A549 (cell line): Measurements from ENCODE around the gene PRUNE2. TPM values are rescaled to one million over a fixed set of nuclear protein-coding genes. Genes with fewer than 3 reads are reported as not detected.

Experiments
- ATAC-seq, 2 experiments: fragments of 200-7000 bp in 1 of 2; fragments of >200 bp in 1 of 2; cut with Nextera tagmentation in 1 of 2; cut with Tn5 transposase in 1 of 2; 3 replicates each; pipeline versions ENCODE4 v1.8.0 to v1.9.1; 2018 to 2020; ENCODE audit warnings: mild to moderate bottlenecking in 1 of 2, moderate library complexity in 1 of 2
- CTCF ChIA-PET: fragments of 300-600 bp; sonication (Branson Sonifier 250); formaldehyde crosslinking; extraction: SDS; loops from one replicate; lab custom pipeline; 2021; ENCODE audit warnings: antibody characterized with exemption, inconsistent platforms; lab: Yijun Ruan, JAX
- POLR2A ChIA-PET: fragments of 350-600 bp; formaldehyde crosslinking; extraction: SDS; loops from one replicate; lab custom pipeline; 2021; ENCODE audit warnings: antibody characterized with exemption, inconsistent platforms; lab: Yijun Ruan, JAX
- DNase-seq, 2 experiments: peaks; one replicate each; pipeline versions ENCODE4 v3.0.0 to v3.0.0-alpha.2; 2011 to 2016; ENCODE audit warnings: low read depth in 1 of 2, low spot score in 1 of 2
- FAIRE-seq: peaks from 2 replicates; lab custom pipeline; 2011; peaks lifted over from hg19 to GRCh38; lab: Jason Lieb, UNC
- H3K27ac ChIP-seq, 2 experiments: fragments of >200 bp; sonication (Bioruptor Twin); formaldehyde crosslinking; 3 replicates each; pipeline ENCODE4 v1.5.1; 2016 to 2017
- H3K4me1 ChIP-seq: fragments of >200 bp; sonication (Bioruptor Twin); formaldehyde crosslinking; 3 replicates; pipeline ENCODE4 v1.6.1; 2016
- H3K4me2 ChIP-seq: fragments of >200 bp; sonication (Bioruptor Twin); formaldehyde crosslinking; 3 replicates; pipeline ENCODE4 v1.6.1; 2016
- H3K4me3 ChIP-seq: fragments of >200 bp; sonication (Bioruptor Twin); formaldehyde crosslinking; 3 replicates; pipeline ENCODE4 v1.5.1; 2016
- H3K9me3 ChIP-seq: fragments of >200 bp; sonication (Bioruptor Twin); formaldehyde crosslinking; 3 replicates; pipeline ENCODE4 v1.6.1; 2016
- BHLHE40 ChIP-seq: IDR thresholded peaks from 2 replicates; pipeline ENCODE4 v1.6.1; 2012; ENCODE audit warnings: low read depth, low read length, inconsistent platforms
- CEBPB ChIP-seq, 2 experiments: fragments of >200 bp in 1 of 2; sonication (Bioruptor Twin) in 1 of 2; formaldehyde crosslinking in 1 of 2; IDR thresholded peaks; 2 replicates each; pipeline ENCODE4 v1.6.1; 2012 to 2016
- CHD4 ChIP-seq: fragments of 200-600 bp; sonication (generic); IDR thresholded peaks from 2 replicates; pipeline ENCODE4 v1.6.1; 2016; ENCODE audit warnings: antibody characterized with exemption, mild to moderate bottlenecking, borderline replicate concordance
- EHF ChIP-seq: fragments of 250-450 bp; sonication (Bioruptor Pico); IDR thresholded peaks from 2 replicates; pipeline ENCODE4 v1.5.0; 2020; ENCODE audit warnings: mild to moderate bottlenecking
- EHMT2 ChIP-seq: fragments of 200-600 bp; sonication (generic); IDR thresholded peaks from 2 replicates; pipeline ENCODE4 v1.6.1; 2016; ENCODE audit warnings: antibody characterized with exemption, low read depth, mild to moderate bottlenecking, moderate library complexity
- EP300 ChIP-seq, 2 experiments: fragments of >200 bp; sonication (Bioruptor Twin); formaldehyde crosslinking; IDR thresholded peaks; 2 replicates in 1 of 2; 3 replicates in 1 of 2; pipeline ENCODE4 v1.6.1; 2016 to 2017
- FOSB ChIP-seq: fragments of 250-450 bp; sonication (Bioruptor Pico); IDR thresholded peaks from 2 replicates; pipeline ENCODE4 v1.5.0; 2020; ENCODE audit warnings: mild to moderate bottlenecking, moderate library complexity
- FOSL2 ChIP-seq, 2 experiments: fragments of 450-650 bp in 1 of 2; fragments of >200 bp in 1 of 2; sonication (Bioruptor Twin) in 1 of 2; formaldehyde crosslinking; IDR thresholded peaks; 2 replicates each; pipeline versions ENCODE4 v1.5.0 to v1.6.1; 2016 to 2020; ENCODE audit warnings: mild to moderate bottlenecking in 1 of 2, moderate library complexity in 1 of 2
- HOXA7 ChIP-seq: fragments of 250-450 bp; sonication (Bioruptor Pico); IDR thresholded peaks from 2 replicates; pipeline ENCODE4 v1.5.0; 2020; ENCODE audit warnings: mild to moderate bottlenecking, moderate library complexity
- HOXB13 ChIP-seq: fragments of 250-450 bp; sonication (Bioruptor Pico); IDR thresholded peaks from 2 replicates; pipeline ENCODE4 v1.5.0; 2020; ENCODE audit warnings: low read depth, mild to moderate bottlenecking, moderate library complexity
- HOXB5 ChIP-seq: fragments of 250-450 bp; sonication (Bioruptor Pico); IDR thresholded peaks from 2 replicates; pipeline ENCODE4 v1.5.0; 2020; ENCODE audit warnings: mild to moderate bottlenecking, moderate library complexity
- KDM1A ChIP-seq: fragments of 200-600 bp; sonication (generic); IDR thresholded peaks from 2 replicates; pipeline ENCODE4 v1.6.1; 2016; ENCODE audit warnings: low read depth, mild to moderate bottlenecking
- KDM5A ChIP-seq: fragments of 200-600 bp; sonication (generic); IDR thresholded peaks from 2 replicates; pipeline ENCODE4 v1.6.1; 2016; ENCODE audit warnings: antibody characterized with exemption, mild to moderate bottlenecking
- MAFK ChIP-seq: fragments of 450-650 bp; IDR thresholded peaks from 2 replicates; pipeline ENCODE4 v1.6.1; 2014; ENCODE audit not compliant: partially characterized antibody
- MAZ ChIP-seq: fragments of 150-350 bp; IDR thresholded peaks from 2 replicates; pipeline ENCODE4 v1.6.1; 2014; ENCODE audit warnings: antibody characterized with exemption, low read depth, low read length, borderline replicate concordance
- PHF8 ChIP-seq: fragments of 200-600 bp; sonication (generic); IDR thresholded peaks from 2 replicates; pipeline ENCODE4 v1.6.1; 2016; ENCODE audit warnings: low read depth, mild to moderate bottlenecking, antibody characterized with exemption, moderate library complexity, borderline replicate concordance
- POLR2A ChIP-seq: IDR thresholded peaks from 2 replicates; pipeline ENCODE4 v1.6.1; 2012; ENCODE audit warnings: mild to moderate bottlenecking, low read length
- RAD21 ChIP-seq, 2 experiments: fragments of >200 bp in 1 of 2; sonication (Bioruptor Twin) in 1 of 2; formaldehyde crosslinking in 1 of 2; IDR thresholded peaks in 1 of 2; conservative IDR thresholded peaks in 1 of 2; 2 replicates in 1 of 2; 3 replicates in 1 of 2; pipeline ENCODE4 v1.6.1; 2012 to 2018; ENCODE audit warnings: inconsistent platforms in 1 of 2
- TP53 ChIP-seq: fragments of 250-450 bp; sonication (Bioruptor Pico); IDR thresholded peaks from 2 replicates; pipeline ENCODE4 v1.5.0; 2021; ENCODE audit warnings: mild to moderate bottlenecking, moderate library complexity
- ZC3H11A ChIP-seq: fragments of 450-650 bp; IDR thresholded peaks from 2 replicates; pipeline ENCODE4 v1.6.1; 2014; ENCODE audit warnings: antibody characterized with exemption, mild to moderate bottlenecking
- ZNF302 ChIP-seq: fragments of 250-450 bp; sonication (Bioruptor Pico); IDR thresholded peaks from 2 replicates; pipeline ENCODE4 v1.9.0; 2021; ENCODE audit warnings: inconsistent platforms, mild to moderate bottlenecking, moderate library complexity
- ZSCAN20 ChIP-seq: fragments of 250-450 bp; sonication (Bioruptor Pico); IDR thresholded peaks from 2 replicates; pipeline ENCODE4 v1.8.0; 2022; ENCODE audit warnings: mild to moderate bottlenecking, moderate library complexity
- WGBS: methylation state at CpG from one replicate; pipeline ENCODE4 v1.1.6; 2017; ENCODE audit errors: missing lambda C conversion rate; 5-methylcytosine and 5-hydroxymethylcytosine counted together
- polyA plus RNA-seq, 4 experiments: library from polyadenylated mRNA; depleted of rRNA in 3 of 4; stranded (reverse); fragments of >200 nt; fragmentation: RNase III in 1 of 4; extraction: RNeasy Plus Mini Kit Qiagen cat#74134 plus additional on column Dnase treatment in 1 of 4; gene quantifications; 2 replicates in 3 of 4; 3 replicates in 1 of 4; pipeline ENCODE4 v1.2.3, GENCODE V29; 2011 to 2017
- TF ChIP-seq, protein P1 (sequence below): fragments of >200 bp; sonication (Bioruptor Twin); formaldehyde crosslinking; IDR thresholded peaks from 3 replicates; pipeline ENCODE4 v1.5.1; 2016
- TF ChIP-seq, protein P2 (sequence below): fragments of >200 bp; sonication (Bioruptor Twin); formaldehyde crosslinking; IDR thresholded peaks from 3 replicates; pipeline ENCODE4 v1.6.1; 2016
- TF ChIP-seq, protein P3 (sequence below): IDR thresholded peaks from 2 replicates; pipeline ENCODE4 v1.6.1; 2012
- TF ChIP-seq, protein P4 (sequence below): fragments of 250-450 bp; sonication (Bioruptor Pico); IDR thresholded peaks from 2 replicates; pipeline ENCODE4 v1.5.0; 2020; ENCODE audit warnings: low read depth, mild to moderate bottlenecking, moderate library complexity
- TF ChIP-seq, protein P5 (sequence below): fragments of >200 bp; sonication (Bioruptor Twin); formaldehyde crosslinking; IDR thresholded peaks from 2 replicates; pipeline ENCODE4 v1.6.1; 2016
- TF ChIP-seq, protein P6 (sequence below): IDR thresholded peaks from 2 replicates; pipeline ENCODE4 v1.6.1; 2012

Gene PRUNE2
- polyA plus RNA-seq, 2 of the 4 experiments (the other 2 are of a cell fraction) = 0.04 TPM; not detected in 1

DNA sequence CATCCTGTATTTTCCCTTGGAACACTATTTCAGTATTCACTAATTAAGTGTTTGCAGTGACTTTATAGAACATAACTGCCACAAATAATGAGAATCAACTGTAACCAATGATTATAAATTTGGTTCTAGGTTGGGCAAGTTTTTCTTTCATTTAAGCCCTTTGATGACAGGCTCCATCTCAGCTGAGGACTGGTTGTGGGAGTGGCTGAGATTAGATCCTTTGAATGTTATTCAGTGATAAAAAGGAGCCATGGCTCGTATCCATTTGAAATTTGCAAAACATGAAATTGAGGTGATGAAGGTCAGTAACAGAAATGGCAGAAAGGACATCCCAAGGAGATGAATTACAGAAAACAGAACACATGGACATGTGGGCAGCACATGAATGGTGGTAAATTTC lies 279.8 kb downstream of the PRUNE2 start:
- no peak for DNase-seq
- H3K4me3 ChIP-seq = no peak overlapping the region
- H3K4me2 ChIP-seq = no peak overlapping the region
- TF ChIP-seq PHF8 (no peak), CHD4 (no peak), HOXA7 (CRISPR knock-in tag) (no peak), ZC3H11A (no peak), KDM5A (no peak)
- TF ChIP-seq, protein P1, sequence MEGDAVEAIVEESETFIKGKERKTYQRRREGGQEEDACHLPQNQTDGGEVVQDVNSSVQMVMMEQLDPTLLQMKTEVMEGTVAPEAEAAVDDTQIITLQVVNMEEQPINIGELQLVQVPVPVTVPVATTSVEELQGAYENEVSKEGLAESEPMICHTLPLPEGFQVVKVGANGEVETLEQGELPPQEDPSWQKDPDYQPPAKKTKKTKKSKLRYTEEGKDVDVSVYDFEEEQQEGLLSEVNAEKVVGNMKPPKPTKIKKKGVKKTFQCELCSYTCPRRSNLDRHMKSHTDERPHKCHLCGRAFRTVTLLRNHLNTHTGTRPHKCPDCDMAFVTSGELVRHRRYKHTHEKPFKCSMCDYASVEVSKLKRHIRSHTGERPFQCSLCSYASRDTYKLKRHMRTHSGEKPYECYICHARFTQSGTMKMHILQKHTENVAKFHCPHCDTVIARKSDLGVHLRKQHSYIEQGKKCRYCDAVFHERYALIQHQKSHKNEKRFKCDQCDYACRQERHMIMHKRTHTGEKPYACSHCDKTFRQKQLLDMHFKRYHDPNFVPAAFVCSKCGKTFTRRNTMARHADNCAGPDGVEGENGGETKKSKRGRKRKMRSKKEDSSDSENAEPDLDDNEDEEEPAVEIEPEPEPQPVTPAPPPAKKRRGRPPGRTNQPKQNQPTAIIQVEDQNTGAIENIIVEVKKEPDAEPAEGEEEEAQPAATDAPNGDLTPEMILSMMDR = no peak
- H3K9me3 ChIP-seq = no peaks in the 10 kb centered on the region
- H3K27ac ChIP-seq = no peak overlapping the region
- ChIA-PET POLR2A (no interaction called here), CTCF (no interaction called here)
- no peaks in the 10 kb centered on the region for H3K4me1 ChIP-seq
- no peak for FAIRE-seq
- no peak for ATAC-seq
- 4% methylated on average over 1 of the region's 1 CpG for WGBS

DNA sequence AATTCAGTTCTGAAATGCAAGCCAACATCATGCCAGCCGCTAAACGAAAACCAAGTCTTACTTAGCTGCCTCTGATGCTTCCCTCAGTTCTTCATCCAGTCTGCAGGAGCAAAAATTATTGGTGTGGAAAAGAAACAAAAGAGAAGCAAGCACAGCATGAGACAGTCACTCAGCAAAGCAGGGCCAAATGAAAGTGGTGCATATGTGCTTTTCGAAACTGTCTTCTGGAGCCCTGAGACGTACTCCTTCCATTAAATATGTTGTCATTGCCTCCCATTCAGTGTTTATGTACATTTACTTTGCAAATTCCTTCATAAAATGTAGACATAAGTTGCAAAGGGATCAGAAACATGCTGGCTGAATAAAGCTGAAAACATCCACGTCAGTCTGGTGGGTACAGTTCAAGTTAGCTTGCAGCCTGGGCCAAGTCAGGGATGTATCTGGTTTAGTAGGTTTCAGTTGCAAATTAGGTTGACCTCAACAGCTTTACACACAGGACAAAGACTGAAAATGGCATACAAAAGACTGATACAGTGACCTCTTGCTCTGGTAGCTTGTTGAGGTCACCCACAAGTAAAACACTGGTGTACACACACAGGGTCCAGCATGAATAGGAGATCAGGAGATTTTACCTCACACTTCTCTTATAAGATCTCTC lies 281.4 kb downstream of the PRUNE2 start:
- CTCF ChIA-PET = no interaction called here
- FAIRE-seq = no peak

DNA sequence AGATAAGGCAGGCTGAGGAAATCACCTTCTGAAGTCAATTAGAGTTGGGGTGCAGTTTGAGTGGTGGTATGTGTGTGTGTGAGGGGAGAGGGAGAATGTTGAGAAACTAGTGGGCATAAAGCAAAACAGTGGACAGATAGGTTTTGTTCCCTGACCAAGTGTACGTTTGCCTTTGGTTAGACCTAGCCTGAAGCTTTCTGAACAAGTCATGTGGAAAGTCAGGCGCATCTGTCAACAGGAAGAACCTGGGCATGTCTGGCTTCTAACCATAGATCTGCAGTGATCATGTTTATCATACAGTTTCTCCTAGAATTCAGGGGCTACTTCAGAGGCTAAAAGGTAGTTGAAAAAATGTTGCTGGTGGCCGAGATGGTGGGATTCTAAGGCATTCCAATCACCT lies 284.9 kb downstream of the PRUNE2 start:
- ATAC-seq = no peak
- WGBS = 31% methylated on average over 3 of the region's 3 CpGs
- no peak for FAIRE-seq
- no peak for TF ChIP-seq KDM1A
- no peak for TF ChIP-seq MAFK
- no peak for TF ChIP-seq ZNF302 (CRISPR knock-in tag)
- no peak for TF ChIP-seq KDM5A
- TF ChIP-seq MAZ = no peak
- TF ChIP-seq ZSCAN20 (CRISPR knock-in tag) = no peak
- TF ChIP-seq EHMT2 = no peak
- TF ChIP-seq, protein P2, sequence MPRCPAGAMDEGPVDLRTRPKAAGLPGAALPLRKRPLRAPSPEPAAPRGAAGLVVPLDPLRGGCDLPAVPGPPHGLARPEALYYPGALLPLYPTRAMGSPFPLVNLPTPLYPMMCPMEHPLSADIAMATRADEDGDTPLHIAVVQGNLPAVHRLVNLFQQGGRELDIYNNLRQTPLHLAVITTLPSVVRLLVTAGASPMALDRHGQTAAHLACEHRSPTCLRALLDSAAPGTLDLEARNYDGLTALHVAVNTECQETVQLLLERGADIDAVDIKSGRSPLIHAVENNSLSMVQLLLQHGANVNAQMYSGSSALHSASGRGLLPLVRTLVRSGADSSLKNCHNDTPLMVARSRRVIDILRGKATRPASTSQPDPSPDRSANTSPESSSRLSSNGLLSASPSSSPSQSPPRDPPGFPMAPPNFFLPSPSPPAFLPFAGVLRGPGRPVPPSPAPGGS = no peak
- no peak for TF ChIP-seq HOXB13 (CRISPR knock-in tag)
- TF ChIP-seq, protein P3, sequence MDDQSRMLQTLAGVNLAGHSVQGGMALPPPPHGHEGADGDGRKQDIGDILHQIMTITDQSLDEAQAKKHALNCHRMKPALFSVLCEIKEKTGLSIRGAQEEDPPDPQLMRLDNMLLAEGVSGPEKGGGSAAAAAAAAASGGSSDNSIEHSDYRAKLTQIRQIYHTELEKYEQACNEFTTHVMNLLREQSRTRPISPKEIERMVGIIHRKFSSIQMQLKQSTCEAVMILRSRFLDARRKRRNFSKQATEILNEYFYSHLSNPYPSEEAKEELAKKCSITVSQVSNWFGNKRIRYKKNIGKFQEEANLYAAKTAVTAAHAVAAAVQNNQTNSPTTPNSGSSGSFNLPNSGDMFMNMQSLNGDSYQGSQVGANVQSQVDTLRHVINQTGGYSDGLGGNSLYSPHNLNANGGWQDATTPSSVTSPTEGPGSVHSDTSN = no peak
- no peak for TF ChIP-seq EP300 (IDR thresholded peaks at IDR 0.05)
- no peak for TF ChIP-seq BHLHE40
- TF ChIP-seq, protein P4, sequence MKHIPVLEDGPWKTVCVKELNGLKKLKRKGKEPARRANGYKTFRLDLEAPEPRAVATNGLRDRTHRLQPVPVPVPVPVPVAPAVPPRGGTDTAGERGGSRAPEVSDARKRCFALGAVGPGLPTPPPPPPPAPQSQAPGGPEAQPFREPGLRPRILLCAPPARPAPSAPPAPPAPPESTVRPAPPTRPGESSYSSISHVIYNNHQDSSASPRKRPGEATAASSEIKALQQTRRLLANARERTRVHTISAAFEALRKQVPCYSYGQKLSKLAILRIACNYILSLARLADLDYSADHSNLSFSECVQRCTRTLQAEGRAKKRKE (CRISPR knock-in tag) = no peak
- no peak for TF ChIP-seq POLR2A
- TF ChIP-seq, protein P5, sequence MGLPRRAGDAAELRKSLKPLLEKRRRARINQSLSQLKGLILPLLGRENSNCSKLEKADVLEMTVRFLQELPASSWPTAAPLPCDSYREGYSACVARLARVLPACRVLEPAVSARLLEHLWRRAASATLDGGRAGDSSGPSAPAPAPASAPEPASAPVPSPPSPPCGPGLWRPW = no peak

More for the DNA sequence above, 281.4 kb downstream of the PRUNE2 start:
- Histone ChIP-seq H3K4me3 (no peak overlapping the region), H3K27ac (no peak overlapping the region)
- ATAC-seq = no peak
- no peak for DNase-seq
- no peak for TF ChIP-seq CEBPB (IDR thresholded peaks at IDR 0.05)
- no peak for TF ChIP-seq EHF
- no peak for TF ChIP-seq MAZ
- TF ChIP-seq, protein P6, sequence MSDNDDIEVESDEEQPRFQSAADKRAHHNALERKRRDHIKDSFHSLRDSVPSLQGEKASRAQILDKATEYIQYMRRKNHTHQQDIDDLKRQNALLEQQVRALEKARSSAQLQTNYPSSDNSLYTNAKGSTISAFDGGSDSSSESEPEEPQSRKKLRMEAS = no peak
- no peak for TF ChIP-seq FOSL2 (IDR thresholded peaks at IDR 0.05)
- no peak for TF ChIP-seq FOSL2 (CRISPR knock-in tag; IDR thresholded peaks at IDR 0.05)
- TF ChIP-seq FOSB = no peak
- TF ChIP-seq RAD21 (conservative IDR thresholded peaks at IDR 0.05 in 1 of 2, IDR thresholded peaks at IDR 0.05 in 1 of 2) = no peak
- no peak for TF ChIP-seq HOXB5 (CRISPR knock-in tag)
- no peak for TF ChIP-seq MAFK
- TF ChIP-seq PHF8 = no peak
- TF ChIP-seq KDM5A = no peak
- no peak for TF ChIP-seq CHD4
- TF ChIP-seq TP53 = no peak
- TF ChIP-seq, protein P1 = no peak
- TF ChIP-seq, all 56 proteins: peak for 0
- H3K4me1 ChIP-seq = no peaks in the 10 kb centered on the region
- 24% methylated on average over 5 of the region's 5 CpGs for WGBS
- H3K9me3 ChIP-seq = no peaks in the 10 kb centered on the region
- POLR2A ChIA-PET = no interaction called here
- H3K4me2 ChIP-seq = no peak overlapping the region

More for the DNA sequence above, 284.9 kb downstream of the PRUNE2 start:
- H3K27ac ChIP-seq = no peak overlapping the region
- no peak overlapping the region for H3K4me3 ChIP-seq
- ChIA-PET CTCF (interaction anchor here (0.6 to 1.0 kb wide), 2 partner anchors 89 to 95 kb away, joined by 3 to 4 read pairs; no protein-coding TSS in a partner anchor), POLR2A (no interaction called here)
- no peak overlapping the region for H3K4me2 ChIP-seq
- H3K4me1 ChIP-seq = no peaks in the 10 kb centered on the region
- no peak for DNase-seq
- H3K9me3 ChIP-seq = no peaks in the 10 kb centered on the region
